Measurements from ENCODE around the gene PRR19. TPM values are rescaled to one million over a fixed set of nuclear protein-coding genes. Genes with fewer than 3 reads are reported as not detected.

The PRR19 gene
- total and polyA plus RNA-seq, 4 donors: 0.27 to 0.43 (median 0.42) TPM; not detected in 1

GRCh38 chr19:42295342-42295741 lies 6.6 kb upstream of the PRR19 start:
- Histone ChIP-seq H3K27ac (ENCODE audit: low read depth in 1 of 2, low read length in 2 of 2) (no peak overlapping the region), H3K9ac (ENCODE audit: low read depth in 1 of 2, low read length in 2 of 2) (no peak overlapping the region), H3K27me3 (ENCODE audit: control insufficient read depth in 4 of 4, insufficient read depth in 4 of 4, low read length in 3 of 4) (no peaks in the 10 kb centered on the region), H3K4me1 (ENCODE audit: control insufficient read depth in 4 of 4, insufficient read depth in 4 of 4, low read length in 3 of 4) (peaks cover 0 to 8% (median 2%) of the 10 kb centered on the region in 4 donors), H3K9me3 (ENCODE audit: control insufficient read depth in 4 of 4, low read length in 3 of 4) (no peaks in the 10 kb centered on the region), H3K4me3 (ENCODE audit: low read depth in 1 of 3, low read length in 3 of 3) (no peak overlapping the region), H3K36me3 (ENCODE audit: control insufficient read depth in 4 of 4, insufficient read depth in 3 of 4, low read depth in 1 of 4, low read length in 3 of 4) (peaks cover 13 to 46% (median 24%) of the 10 kb centered on the region in 4 donors)
- 80% methylated on average over 5 of the region's 5 CpGs for WGBS
- DNase-seq (ENCODE audit: low spot score): no peak
- no peak for TF ChIP-seq FOXA1 (IDR thresholded peaks at IDR 0.05)
- no peak for TF ChIP-seq YY1 (IDR thresholded peaks at IDR 0.05)
- TF ChIP-seq JUND (IDR thresholded peaks at IDR 0.05): no peak
- TF ChIP-seq ATF3 (IDR thresholded peaks at IDR 0.05): no peak
- TF ChIP-seq MAX (IDR thresholded peaks at IDR 0.05): no peak

GRCh38 chr19:42295831-42296525 lies 6.0 kb upstream of the PRR19 start:
- Histone ChIP-seq H3K4me1 (ENCODE audit: control insufficient read depth in 4 of 4, insufficient read depth in 4 of 4, low read length in 3 of 4) (peaks cover 0 to 8% (median 2%) of the 10 kb centered on the region in 4 donors), H3K9me3 (ENCODE audit: control insufficient read depth in 4 of 4, low read length in 3 of 4) (no peaks in the 10 kb centered on the region), H3K9ac (ENCODE audit: low read depth in 1 of 2, low read length in 2 of 2) (no peak overlapping the region), H3K27ac (ENCODE audit: low read depth in 1 of 2, low read length in 2 of 2) (no peak overlapping the region), H3K36me3 (ENCODE audit: control insufficient read depth in 4 of 4, insufficient read depth in 3 of 4, low read depth in 1 of 4, low read length in 3 of 4) (peaks cover 12 to 39% (median 19%) of the 10 kb centered on the region in 4 donors), H3K27me3 (ENCODE audit: control insufficient read depth in 4 of 4, insufficient read depth in 4 of 4, low read length in 3 of 4) (no peaks in the 10 kb centered on the region), H3K4me3 (ENCODE audit: low read depth in 1 of 3, low read length in 3 of 3) (no peak overlapping the region)
- TF ChIP-seq CTCF (IDR thresholded peaks at IDR 0.05; ENCODE audit: low read depth, low read length, missing input control): peak; percentile 88
- TF ChIP-seq ATF3 (IDR thresholded peaks at IDR 0.05): no peak
- no peak for TF ChIP-seq ZBTB33 (IDR thresholded peaks at IDR 0.05)
- TF ChIP-seq REST (IDR thresholded peaks at IDR 0.05): no peak
- no peak for TF ChIP-seq NR2F2 (IDR thresholded peaks at IDR 0.05)
- TF ChIP-seq TAF1 (conservative IDR thresholded peaks at IDR 0.05): no peak
- TF ChIP-seq HNF4G (IDR thresholded peaks at IDR 0.05): no peak
- TF ChIP-seq YY1 (IDR thresholded peaks at IDR 0.05): no peak
- no peak for TF ChIP-seq JUND (IDR thresholded peaks at IDR 0.05)
- peak in 1 of 2 donors; percentile 88 for TF ChIP-seq RXRA (IDR thresholded peaks at IDR 0.05)
- no peak for TF ChIP-seq EGR1 (IDR thresholded peaks at IDR 0.05; ENCODE audit: low read depth in 2 of 2)
- no peak for TF ChIP-seq HNF4A (conservative IDR thresholded peaks at IDR 0.05)
- TF ChIP-seq RAD21 (IDR thresholded peaks at IDR 0.05): peak; percentile 73 to 84
- no peak for TF ChIP-seq FOXA1 (IDR thresholded peaks at IDR 0.05)
- TF ChIP-seq GABPA (IDR thresholded peaks at IDR 0.05 in 1 of 2, conservative IDR thresholded peaks at IDR 0.05 in 1 of 2): no peak
- TF ChIP-seq FOXA2 (IDR thresholded peaks at IDR 0.05): no peak
- no peak for TF ChIP-seq MAX (IDR thresholded peaks at IDR 0.05)
- no peak for TF ChIP-seq SP1 (IDR thresholded peaks at IDR 0.05)
- WGBS: 80% methylated on average over 6 of the region's 6 CpGs
- peak; percentile 94 for DNase-seq (ENCODE audit: low spot score)
